ENCODE measurements around the gene GLYATL1B.
"Not testable (repeated sequence)": the region's sequence is repeated elsewhere in the genome, so short reads cannot be mapped to it uniquely, and the experiment has no call there.

The GLYATL1B gene

GRCh38 chr11:59097113-59097708 lies 11.1 kb downstream of the GLYATL1B start:
- peak; percentile 62 for DNase-seq

DNA sequence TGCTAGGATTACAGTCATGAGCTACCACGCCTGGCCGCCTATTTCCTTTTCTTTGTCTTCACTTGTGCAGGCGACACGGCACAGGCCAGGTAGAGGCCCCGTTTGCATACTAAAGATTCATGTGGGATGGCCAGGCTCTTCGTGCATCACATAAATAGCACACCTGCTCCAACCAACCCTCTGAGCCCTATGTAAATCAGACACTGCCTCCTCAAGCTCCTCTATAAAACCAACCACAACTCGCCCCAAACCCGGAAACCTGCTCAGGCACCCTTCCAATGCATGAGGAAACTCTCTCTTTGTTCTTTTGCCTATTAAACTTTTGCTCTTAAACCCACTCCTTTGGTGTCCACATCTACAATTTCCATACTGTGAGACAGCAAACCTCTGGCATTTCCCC lies 11.8 kb downstream of the GLYATL1B start:
- not testable (repeated sequence) for DNase-seq

DNA sequence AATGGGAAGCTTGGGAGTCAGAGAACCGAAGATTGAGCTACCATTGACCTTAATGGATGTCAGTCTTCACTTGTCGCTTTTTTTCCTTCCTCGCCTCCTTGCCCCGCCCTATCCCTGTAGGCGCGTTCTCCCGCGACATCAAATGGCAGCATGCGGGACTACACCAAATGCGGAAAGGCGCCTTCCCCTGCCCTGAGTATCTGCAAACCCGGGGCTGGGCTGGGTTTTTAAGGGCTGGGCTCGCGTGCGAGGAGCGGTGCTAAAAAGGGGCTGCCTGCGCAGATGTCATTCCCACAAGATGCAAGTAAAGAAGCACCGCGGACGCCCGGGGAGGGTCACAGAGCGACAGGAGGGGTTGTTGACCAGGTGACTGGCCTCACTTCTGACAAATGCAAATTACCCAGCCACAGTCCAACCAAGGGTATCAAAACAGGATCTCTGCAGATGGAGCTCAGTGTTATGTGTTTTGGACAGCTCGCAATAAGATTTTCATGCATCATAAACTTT lies 16.2 kb downstream of the GLYATL1B start:
- DNase-seq = peak; percentile 83

DNA sequence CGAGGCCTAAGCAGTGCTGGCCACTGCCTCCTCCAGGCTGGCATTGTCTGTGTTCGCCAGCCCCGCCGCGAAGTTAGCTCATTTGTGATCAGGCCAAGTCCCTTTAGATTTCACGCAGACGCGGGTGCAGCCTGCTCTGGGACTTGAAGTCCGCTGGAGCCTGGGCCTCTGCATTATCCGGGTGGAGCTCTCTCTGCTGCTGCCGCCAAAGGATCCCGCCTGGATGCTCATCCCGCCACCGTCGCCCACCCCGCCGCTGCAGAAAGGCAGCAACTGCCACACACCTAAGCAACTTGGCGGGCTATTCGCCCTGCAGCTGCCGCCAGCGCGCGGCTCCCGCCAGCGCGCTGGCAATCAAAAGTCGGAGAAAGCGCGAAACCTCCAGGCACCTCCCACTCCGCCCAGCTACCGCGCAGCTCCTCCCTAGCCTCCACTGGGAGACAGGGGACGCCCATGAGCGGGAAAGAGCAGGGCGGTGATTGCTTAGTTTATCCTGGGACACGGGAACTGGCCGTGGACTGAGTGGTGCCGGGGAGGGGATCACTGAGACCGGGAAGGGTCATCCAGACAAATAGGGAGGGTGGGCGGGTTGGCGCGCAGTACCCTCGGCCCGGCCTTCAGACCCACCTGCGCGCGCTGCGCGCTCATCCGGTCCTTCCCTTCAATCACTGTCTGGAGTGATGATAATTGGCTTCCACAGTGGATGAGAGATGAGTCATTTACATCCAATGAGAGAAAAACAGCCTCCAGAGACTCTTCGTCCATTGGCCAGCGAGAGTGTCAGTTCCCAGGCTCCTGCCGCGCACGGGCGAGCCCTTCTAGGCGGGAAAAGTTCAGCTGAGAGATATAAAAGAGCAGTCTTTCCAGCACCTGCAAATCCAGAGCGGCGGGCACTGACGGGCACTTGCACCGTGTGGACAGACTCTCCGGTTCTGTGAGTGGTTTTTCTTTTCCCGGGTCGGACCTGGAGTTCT lies 20.5 kb downstream of the GLYATL1B start, which contains the start of gene FAM111B:
TSS of gene FAM111B (plus strand) at position 875 of the 974 bp plus-strand sequence. CDS start 2,389 bp downstream, outside the sequence.
- DNase-seq = peak; percentile 70

GRCh38 chr11:59107721-59108120 lies 21.6 kb downstream of the GLYATL1B start:
- not testable (repeated sequence) for DNase-seq

- no peak for DNase-seq
Observed at GRCh38 chr11:59112494-59112893, 26.4 kb downstream of the GLYATL1B start.

- no peak for DNase-seq
Observed at GRCh38 chr11:59114344-59114743, 28.2 kb downstream of the GLYATL1B start.

GRCh38 chr11:59115553-59115952 lies 29.4 kb downstream of the GLYATL1B start:
- no peak for DNase-seq

- DNase-seq = no peak
Observed at GRCh38 chr11:59117774-59118173, 31.7 kb downstream of the GLYATL1B start.

GRCh38 chr11:59119826-59120225 lies 33.7 kb downstream of the GLYATL1B start:
- DNase-seq = no peak

DNA sequence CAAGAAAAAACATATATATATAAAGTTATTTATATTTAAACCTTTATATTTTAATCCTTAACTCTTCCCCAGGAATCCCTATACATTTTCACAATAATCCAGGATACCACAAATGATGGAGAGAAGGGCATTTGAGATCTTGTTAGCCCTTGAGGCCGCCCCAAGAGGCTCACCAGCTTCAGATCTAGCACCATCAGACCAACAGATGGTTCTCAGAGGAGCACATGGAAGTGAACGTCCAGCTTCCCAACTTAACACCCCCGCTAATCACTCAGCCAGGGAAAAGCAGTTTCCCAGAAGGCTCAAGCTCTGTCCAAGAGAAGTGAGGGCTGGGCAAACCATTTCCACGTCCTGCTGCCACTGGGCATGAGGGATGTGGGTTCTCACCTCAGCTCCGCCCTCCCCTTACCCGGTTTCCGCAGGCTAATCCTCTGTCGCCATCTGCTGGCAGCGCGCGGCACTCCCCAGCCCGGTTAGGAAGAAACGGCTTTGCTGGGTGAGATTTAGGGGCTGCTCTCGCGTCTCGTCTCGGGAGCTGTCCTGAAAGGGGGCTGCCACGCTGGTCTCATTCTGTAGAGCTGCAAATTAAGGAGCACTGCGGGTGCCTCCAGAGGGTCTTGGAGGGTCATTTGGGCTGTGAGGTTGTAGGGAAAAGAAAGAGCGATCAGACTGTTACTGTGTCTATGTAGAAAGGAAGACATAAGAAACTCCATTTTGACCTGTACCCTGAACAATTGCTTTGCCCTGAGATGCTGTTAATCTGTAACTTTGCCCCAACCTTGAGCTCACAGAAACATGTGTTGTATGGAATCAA lies 49.7 kb downstream of the GLYATL1B start:
- peak; percentile 88 for DNase-seq

DNA sequence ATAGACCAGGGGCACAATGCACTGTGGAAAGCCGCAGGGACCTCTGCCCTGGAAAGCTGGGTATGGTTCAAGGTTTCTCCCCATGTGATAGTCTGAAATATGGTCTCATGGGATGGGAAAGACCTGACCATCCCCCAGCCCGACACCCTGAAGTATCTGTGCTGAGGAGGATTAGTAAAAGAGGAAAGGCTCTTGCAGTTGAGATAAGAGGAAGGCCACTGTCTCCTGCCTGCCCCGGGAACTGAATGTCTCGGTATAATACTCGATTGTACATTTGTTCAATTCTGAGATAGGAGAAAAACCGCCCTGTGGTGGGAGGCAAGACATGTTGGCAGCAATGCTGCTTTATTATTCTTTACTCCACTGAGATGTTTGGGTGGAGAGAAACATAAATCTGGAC lies 50.4 kb downstream of the GLYATL1B start:
- peak; percentile 83 for DNase-seq

- no peak for DNase-seq
Observed at GRCh38 chr11:59137190-59137589, 51.1 kb downstream of the GLYATL1B start.

DNA sequence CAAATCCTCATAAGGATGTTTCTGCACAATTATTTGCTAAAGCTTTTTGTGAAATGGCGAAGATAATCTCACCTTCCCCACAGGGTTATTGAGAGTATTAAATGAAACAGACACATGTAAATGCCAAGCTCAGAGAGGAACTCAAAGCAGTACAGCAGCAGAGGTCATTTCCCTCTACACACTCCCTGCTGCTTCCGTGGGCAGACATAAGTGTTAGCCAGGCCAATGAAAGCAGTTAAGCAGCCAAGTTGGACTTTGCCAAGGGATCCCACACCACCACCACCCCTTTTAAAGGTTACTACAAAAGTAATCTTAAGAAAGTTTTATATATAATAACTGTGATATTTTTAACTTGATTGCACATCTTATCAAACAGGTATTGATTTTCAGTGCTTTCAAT lies 52.5 kb downstream of the GLYATL1B start:
- DNase-seq = no peak

DNA sequence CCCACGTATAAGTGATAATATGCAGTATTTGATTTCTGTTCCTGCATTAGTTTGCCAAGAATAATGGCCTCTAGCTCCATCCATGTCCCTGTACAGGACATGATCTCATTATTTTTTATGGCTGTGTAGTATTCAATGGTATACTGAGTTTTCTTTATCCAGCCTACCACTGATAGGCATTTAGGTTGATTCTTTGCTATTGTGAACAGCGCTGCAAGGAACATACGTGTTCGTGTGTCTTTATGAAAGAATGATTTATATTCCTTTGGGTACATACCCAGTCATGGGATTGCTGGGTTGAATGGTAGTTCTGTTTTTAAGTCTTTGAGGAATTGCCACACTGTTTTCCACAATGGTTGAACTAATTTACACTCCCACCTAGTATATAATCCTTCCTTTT lies 55.1 kb downstream of the GLYATL1B start:
- no peak for DNase-seq

DNA sequence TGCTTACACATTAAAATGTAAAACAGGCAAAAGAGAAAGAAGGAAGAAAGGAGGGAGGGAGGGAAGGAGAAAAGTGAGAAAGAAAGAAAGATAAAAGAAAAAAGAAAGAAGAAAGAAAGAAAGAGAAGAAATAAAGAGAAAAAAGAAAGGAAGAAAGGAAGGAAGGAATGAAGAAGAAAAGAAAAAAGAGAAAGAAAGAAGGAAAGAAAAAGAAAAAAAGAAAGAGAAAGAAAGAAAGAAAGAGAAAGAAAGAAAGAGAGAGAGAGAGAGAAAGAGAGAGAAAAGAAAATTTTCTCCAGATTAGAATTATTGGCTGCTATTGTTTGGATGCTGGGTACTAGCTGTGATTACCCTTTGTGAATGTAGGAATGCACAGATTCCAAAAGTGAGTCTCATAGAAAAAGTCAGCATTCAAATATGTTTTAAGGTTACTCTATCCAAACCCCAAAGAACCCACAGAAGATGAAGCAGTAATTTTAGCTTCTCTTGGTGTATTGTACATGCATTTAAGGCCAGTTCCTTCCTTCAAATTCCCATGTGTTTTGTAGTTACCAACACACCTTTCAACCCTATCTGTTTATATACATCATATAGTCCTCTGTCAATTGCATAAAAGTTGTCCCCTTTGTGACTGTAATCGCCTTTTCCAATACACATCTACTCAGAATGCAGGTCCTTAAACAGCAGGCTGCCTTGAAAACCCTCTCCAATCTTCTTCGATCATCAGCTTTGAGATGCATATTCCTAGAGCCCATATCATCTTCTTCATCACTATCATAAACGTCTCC lies 55.8 kb downstream of the GLYATL1B start:
- DNase-seq = no peak

DNA sequence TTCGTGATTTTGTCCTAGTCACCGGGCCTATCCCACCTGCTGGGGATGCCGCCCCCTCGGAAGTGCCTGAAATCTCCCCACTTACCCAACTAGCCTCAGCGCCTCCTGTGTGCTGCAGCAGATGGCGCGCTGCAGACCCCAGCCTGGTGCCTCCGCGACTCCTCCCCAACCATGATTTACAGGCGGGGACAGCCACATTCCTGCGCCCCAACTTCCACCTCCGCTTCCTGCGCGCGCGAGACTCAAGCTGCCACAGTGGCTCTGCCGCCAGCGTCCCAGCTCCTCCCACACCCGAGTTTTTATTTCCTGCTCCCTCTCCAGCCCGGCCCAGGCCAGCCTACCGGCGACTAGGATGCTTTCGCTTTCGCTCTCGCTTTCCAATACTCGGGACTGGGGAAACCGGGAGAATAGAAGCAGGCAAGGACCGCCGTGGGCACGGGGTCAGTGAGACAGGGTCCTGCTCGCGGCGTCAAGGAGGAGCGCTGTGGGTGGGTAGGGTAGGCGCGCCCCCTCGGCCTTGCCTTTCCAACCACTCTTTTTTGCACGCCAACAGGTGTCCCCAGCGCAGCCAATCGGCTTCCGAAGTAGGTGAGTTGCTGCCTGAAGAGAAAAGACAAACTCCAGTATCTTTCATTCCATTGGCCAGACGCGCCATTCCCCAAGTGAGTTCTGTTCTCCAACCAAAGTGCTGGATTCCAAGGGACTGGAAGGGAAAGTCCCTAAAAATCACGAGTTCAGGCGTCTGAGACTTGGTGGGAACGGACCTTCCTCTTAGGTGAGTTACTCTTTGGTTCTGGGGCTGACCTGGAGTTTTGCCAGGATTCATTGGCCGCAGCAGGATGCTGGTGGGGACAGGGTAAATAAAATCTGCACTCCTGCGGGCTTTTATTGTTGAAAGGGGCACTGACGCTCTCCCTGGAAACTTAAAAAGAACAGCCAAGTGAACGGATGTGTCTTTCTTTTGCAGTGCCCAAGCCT lies 56.7 kb downstream of the GLYATL1B start, which contains the start of gene FAM111A:
TSS of gene FAM111A (plus strand) at position 327 of the 978 bp plus-strand sequence. CDS start 6,017 bp downstream, outside the sequence.
- DNase-seq = peak; percentile 90

GRCh38 chr11:59144096-59144495 lies 58.0 kb downstream of the GLYATL1B start:
- peak; percentile 64 for DNase-seq
